Transverse colon (tissue), 4 donors: ENCODE measurements around the gene KCNH6. TPM values are rescaled to one million over a fixed set of nuclear protein-coding genes. Genes with fewer than 3 reads are reported as not detected.

Experiments used
- DNase-seq: peaks from one replicate; pipeline ENCODE4 v3.0.0-alpha.2; 2019
- H3K27ac ChIP-seq, 4 donors: fragments of 200-600 bp; sonication (generic); 2 replicates each; pipeline ENCODE4 v1.5.1; 2016 to 2018; ENCODE audit warnings: inconsistent platforms in 4 of 4
- H3K27me3 ChIP-seq: fragments of 200-600 bp; sonication (generic); 2 replicates; pipeline ENCODE4 v1.5.1; 2017; ENCODE audit warnings: inconsistent platforms
- H3K36me3 ChIP-seq, 4 donors: fragments of 200-600 bp; sonication (generic); 2 replicates each; pipeline ENCODE4 v1.5.1; 2017 to 2019; ENCODE audit warnings: inconsistent platforms in 4 of 4
- H3K4me1 ChIP-seq, 4 donors: fragments of 200-600 bp; sonication (generic); 2 replicates each; pipeline ENCODE4 v1.5.1; 2017 to 2020; ENCODE audit warnings: inconsistent platforms in 4 of 4
- H3K4me3 ChIP-seq, 4 donors: fragments of 200-600 bp; sonication (generic); 1 replicate in 1 of 4; 2 replicates in 3 of 4; pipeline versions ENCODE4 v1.5.1 to v1.6.1; 2017 to 2019; ENCODE audit warnings: inconsistent platforms in 4 of 4
- H3K9me3 ChIP-seq, 2 donors: fragments of 200-600 bp; sonication (generic); 2 replicates each; pipeline ENCODE4 v1.5.1; 2017 to 2019; ENCODE audit warnings: inconsistent platforms in 2 of 2
- EP300 ChIP-seq: sonication (generic); formaldehyde crosslinking; IDR thresholded peaks from one replicate; pipeline ENCODE4 v1.6.1; 2017; ENCODE audit warnings: antibody characterized with exemption, low read depth
- POLR2A ChIP-seq: fragments of 450-650 bp; IDR thresholded peaks from one replicate; pipeline ENCODE4 v1.6.1; 2016; ENCODE audit warnings: antibody characterized with exemption, mild to moderate bottlenecking, moderate library complexity
- POLR2AphosphoS5 ChIP-seq, 3 donors: sonication (generic); formaldehyde crosslinking; IDR thresholded peaks; one replicate each; pipeline ENCODE4 v1.6.1; 2016; ENCODE audit warnings: antibody characterized with exemption in 3 of 3
- WGBS, 2 donors: methylation state at CpG; one replicate each; pipeline ENCODE4 v1.1.5; 2018; ENCODE audit warnings: low coverage in 1 of 2; 5-methylcytosine and 5-hydroxymethylcytosine counted together
- in situ Hi-C, 4 donors: fragments of 200-750 bp; cut with MboI; loops; one replicate each; pipeline versions ENCODE4 v1.15.0 to v1.15.1; 2017; ENCODE audit warnings: low sequenced_read_pairs in 3 of 4, low pct_ligation_motif_present in 1 of 4, low pct_unique_long_range_greater_than_20kb in 1 of 4
- intact Hi-C: fragments of 100-400 bp; cut with DNase I; formaldehyde crosslinking; loops from one replicate; pipeline ENCODE4 v1.15.1; 2023; ENCODE audit warnings: low total_unique reads
- total RNA-seq, 4 donors: library from RNA; depleted of rRNA; stranded (reverse); fragments of >200 nt; gene quantifications; one replicate each; pipeline ENCODE4 v1.1.0, GENCODE V29; 2016
- TF ChIP-seq, protein P1 (sequence below), 5 experiments: fragments of 200-600 bp in 3 of 5; fragments of 450-650 bp in 2 of 5; sonication (generic) in 3 of 5; IDR thresholded peaks; 1 replicate in 2 of 5; 2 replicates in 3 of 5; pipeline ENCODE4 v1.5.1; 2016 to 2017; ENCODE audit warnings: antibody characterized with exemption in 5 of 5, inconsistent platforms in 3 of 5, mild to moderate bottlenecking in 2 of 5, moderate library complexity in 1 of 5

KCNH6 gene
- total RNA-seq, 4 donors from 2014 or later, result 0.48 to 0.96 TPM; not detected in 2

DNA sequence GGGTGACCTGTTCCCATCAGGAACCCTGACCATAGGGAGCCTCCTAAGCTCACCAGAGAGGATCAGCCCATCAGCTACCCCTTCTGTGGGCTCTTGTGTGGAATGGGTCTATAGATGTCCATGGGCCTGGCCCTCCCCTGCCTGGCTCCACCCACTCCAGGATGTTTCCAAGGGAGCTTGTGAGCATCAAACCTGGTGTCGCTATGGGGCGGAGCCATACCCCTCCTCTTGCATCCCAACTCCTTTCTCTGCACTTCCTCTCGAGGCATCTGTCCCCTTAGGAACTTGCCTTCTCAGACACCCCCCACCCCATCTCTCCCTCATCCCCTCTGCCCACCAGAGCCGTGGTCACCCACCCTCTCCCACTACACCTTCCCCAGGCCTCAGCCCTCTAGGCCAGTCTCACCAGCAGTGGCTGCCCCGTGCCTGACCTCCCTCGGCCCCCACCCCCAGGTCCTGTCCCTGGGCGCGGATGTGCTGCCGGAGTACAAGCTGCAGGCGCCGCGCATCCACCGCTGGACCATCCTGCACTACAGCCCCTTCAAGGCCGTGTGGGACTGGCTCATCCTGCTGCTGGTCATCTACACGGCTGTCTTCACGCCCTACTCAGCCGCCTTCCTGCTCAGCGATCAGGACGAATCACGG lies 10.4 kb downstream of the KCNH6 start:
- no peak for DNase-seq
- Histone ChIP-seq H3K4me1 (peaks cover 6 to 9% (median 8%) of the 10 kb centered on the region in 4 donors), H3K4me3 (no peak overlapping the region), H3K27me3 (peaks cover 18% of the 10 kb centered on the region), H3K36me3 (no peaks in the 10 kb centered on the region), H3K27ac (no peak overlapping the region), H3K9me3 (no peaks in the 10 kb centered on the region)
- TF ChIP-seq POLR2AphosphoS5 (IDR thresholded peaks at IDR 0.05) (no peak), POLR2A (no peak), EP300 (no peak)
- TF ChIP-seq, protein P1, sequence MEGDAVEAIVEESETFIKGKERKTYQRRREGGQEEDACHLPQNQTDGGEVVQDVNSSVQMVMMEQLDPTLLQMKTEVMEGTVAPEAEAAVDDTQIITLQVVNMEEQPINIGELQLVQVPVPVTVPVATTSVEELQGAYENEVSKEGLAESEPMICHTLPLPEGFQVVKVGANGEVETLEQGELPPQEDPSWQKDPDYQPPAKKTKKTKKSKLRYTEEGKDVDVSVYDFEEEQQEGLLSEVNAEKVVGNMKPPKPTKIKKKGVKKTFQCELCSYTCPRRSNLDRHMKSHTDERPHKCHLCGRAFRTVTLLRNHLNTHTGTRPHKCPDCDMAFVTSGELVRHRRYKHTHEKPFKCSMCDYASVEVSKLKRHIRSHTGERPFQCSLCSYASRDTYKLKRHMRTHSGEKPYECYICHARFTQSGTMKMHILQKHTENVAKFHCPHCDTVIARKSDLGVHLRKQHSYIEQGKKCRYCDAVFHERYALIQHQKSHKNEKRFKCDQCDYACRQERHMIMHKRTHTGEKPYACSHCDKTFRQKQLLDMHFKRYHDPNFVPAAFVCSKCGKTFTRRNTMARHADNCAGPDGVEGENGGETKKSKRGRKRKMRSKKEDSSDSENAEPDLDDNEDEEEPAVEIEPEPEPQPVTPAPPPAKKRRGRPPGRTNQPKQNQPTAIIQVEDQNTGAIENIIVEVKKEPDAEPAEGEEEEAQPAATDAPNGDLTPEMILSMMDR (IDR thresholded peaks at IDR 0.05), result no peak
- intact Hi-C loops, result loop anchor here (10.0 kb wide), 1 partner anchor 89 kb away; the partner anchor contains the start of gene CYB561
- 70 to 90% methylated on average over 4 to 20 of the region's 20 CpGs for WGBS, 2 donors
- in situ Hi-C loops, result no loop called here

DNA sequence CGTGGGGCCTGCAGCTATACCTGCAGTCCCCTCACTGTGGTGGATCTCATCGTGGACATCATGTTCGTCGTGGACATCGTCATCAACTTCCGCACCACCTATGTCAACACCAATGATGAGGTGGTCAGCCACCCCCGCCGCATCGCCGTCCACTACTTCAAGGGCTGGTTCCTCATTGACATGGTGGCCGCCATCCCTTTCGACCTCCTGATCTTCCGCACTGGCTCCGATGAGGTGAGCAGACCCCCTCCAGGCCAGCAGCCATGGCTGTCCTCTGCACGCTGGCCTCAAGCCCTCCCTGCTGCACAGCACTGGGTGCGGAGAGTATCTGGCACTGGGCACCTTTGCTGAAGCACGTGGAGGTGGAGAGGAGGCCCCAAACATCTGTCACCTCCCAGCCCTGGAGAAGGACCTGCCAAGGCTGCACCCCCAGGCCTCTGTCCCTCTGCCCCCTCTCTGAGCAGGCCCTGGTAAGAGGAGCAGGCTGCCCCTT lies 11.0 kb downstream of the KCNH6 start:
- Histone ChIP-seq H3K4me3 (no peak overlapping the region), H3K9me3 (no peaks in the 10 kb centered on the region), H3K27ac (no peak overlapping the region), H3K4me1 (peaks cover 6 to 10% (median 8%) of the 10 kb centered on the region in 4 donors), H3K27me3 (peaks cover 23% of the 10 kb centered on the region), H3K36me3 (no peaks in the 10 kb centered on the region)
- WGBS, 2 donors, result 94% methylated on average over 15 of the region's 17 CpGs; no CpG with 5 or more reads in 1 of the 2 donors
- intact Hi-C loops (loop anchor here (10.0 kb wide), 1 partner anchor 89 kb away; the partner anchor contains the start of gene CYB561), in situ Hi-C loops (no loop called here)
- TF ChIP-seq POLR2A (no peak), POLR2AphosphoS5 (IDR thresholded peaks at IDR 0.05) (no peak), EP300 (no peak)
- TF ChIP-seq, protein P1 (IDR thresholded peaks at IDR 0.05), result no peak
- DNase-seq, result no peak

DNA sequence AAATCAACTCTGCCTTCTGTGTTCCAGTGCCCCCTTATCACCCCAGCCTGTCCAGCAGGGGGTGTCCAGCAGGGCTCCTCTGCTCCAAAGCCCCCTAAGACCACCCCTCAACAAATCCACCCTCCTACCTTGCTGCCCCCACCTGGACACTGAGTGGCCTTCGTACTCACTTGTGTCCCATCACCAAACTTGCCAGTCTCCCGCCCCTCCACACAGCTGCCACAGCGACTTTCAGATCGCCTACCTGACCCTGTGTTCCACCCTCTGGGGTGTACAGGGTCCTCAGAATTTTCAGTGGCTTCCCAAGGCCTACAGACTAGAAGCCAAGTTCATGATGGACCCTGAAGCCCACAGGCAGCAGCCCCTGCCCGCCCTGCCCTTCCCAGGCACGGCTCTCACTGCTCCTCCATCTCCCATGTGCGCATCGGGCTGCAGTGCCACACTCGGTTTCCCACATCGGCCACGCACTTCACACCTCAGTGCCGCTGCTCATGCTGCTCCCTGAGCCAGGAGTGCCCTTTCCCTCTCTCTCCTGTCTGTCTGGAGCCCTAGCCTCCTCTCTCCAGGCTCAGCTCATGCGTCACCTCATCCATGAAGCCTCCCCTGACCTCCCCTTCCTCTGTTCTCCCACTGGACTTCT lies 11.8 kb downstream of the KCNH6 start:
- TF ChIP-seq POLR2AphosphoS5 (IDR thresholded peaks at IDR 0.05) (no peak), POLR2A (no peak), EP300 (no peak)
- TF ChIP-seq, protein P1 (IDR thresholded peaks at IDR 0.05), result no peak
- intact Hi-C loops, result loop anchor here (10.0 kb wide), 1 partner anchor 90 kb away; the partner anchor contains the start of gene CYB561
- in situ Hi-C loops, result no loop called here
- H3K27me3 ChIP-seq, result peaks cover 32% of the 10 kb centered on the region
- no peaks in the 10 kb centered on the region for H3K9me3 ChIP-seq
- no peak for DNase-seq
- H3K4me3 ChIP-seq, result no peak overlapping the region
- 80 to 85% methylated on average over 5 to 13 of the region's 13 CpGs for WGBS, 2 donors
- peaks cover 6 to 10% (median 8%) of the 10 kb centered on the region in 4 donors for H3K4me1 ChIP-seq
- H3K36me3 ChIP-seq, result no peaks in the 10 kb centered on the region
- no peak overlapping the region for H3K27ac ChIP-seq

DNA sequence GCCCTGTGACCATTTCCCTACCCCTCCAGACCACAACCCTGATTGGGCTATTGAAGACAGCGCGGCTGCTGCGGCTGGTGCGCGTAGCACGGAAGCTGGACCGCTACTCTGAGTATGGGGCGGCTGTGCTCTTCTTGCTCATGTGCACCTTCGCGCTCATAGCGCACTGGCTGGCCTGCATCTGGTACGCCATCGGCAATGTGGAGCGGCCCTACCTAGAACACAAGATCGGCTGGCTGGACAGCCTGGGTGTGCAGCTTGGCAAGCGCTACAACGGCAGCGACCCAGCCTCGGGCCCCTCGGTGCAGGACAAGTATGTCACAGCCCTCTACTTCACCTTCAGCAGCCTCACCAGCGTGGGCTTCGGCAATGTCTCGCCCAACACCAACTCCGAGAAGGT lies 12.5 kb downstream of the KCNH6 start:
- no peaks in the 10 kb centered on the region for H3K9me3 ChIP-seq
- no peaks in the 10 kb centered on the region for H3K36me3 ChIP-seq
- peaks cover 6 to 10% (median 8%) of the 10 kb centered on the region in 4 donors for H3K4me1 ChIP-seq
- intact Hi-C loops (loop anchor here (10.0 kb wide), 1 partner anchor 91 kb away; the partner anchor contains the start of gene CYB561), in situ Hi-C loops (no loop called here)
- no peak overlapping the region for H3K27ac ChIP-seq
- H3K4me3 ChIP-seq, result no peak overlapping the region
- TF ChIP-seq POLR2AphosphoS5 (IDR thresholded peaks at IDR 0.05) (no peak), EP300 (no peak), POLR2A (no peak)
- TF ChIP-seq, protein P1 (IDR thresholded peaks at IDR 0.05), result no peak
- DNase-seq, result no peak
- peaks cover 34% of the 10 kb centered on the region for H3K27me3 ChIP-seq
- 95 to 100% methylated on average over 3 to 24 of the region's 24 CpGs for WGBS, 2 donors
